GM12873 (cell line): ENCODE measurements around the gene JAK1.

ENCODE experiments used
- CTCF ChIP-seq: IDR thresholded peaks from 2 replicates; pipeline ENCODE4 v1.5.1; 2012; ENCODE audit warnings: low read depth, mild to moderate bottlenecking, moderate library complexity, low read length, control low read depth; ENCODE audit not compliant: insufficient read depth; ENCODE audit errors: missing control alignments

JAK1 gene

GRCh38 chr1:64975740-64976139, 9.4 kb upstream of the JAK1 start:
- TF ChIP-seq CTCF: no peak

GRCh38 chr1:64975127-64975526, 8.8 kb upstream of the JAK1 start:
- no peak for TF ChIP-seq CTCF

- TF ChIP-seq CTCF: no peak
Observed at GRCh38 chr1:64974288-64974825, 8.0 kb upstream of the JAK1 start.

GRCh38 chr1:64973061-64973647, 6.8 kb upstream of the JAK1 start:
- TF ChIP-seq CTCF: no peak

- no peak for TF ChIP-seq CTCF
Observed at GRCh38 chr1:64969305-64970046, 3.1 kb upstream of the JAK1 start.

GRCh38 chr1:64967381-64967780, 1.0 kb upstream of the JAK1 start:
- TF ChIP-seq CTCF: no peak

- no peak for TF ChIP-seq CTCF
Observed at GRCh38 chr1:64965366-64966157, 787 bp downstream of the JAK1 start.
